Testis (tissue), 2 donors: Measurements from ENCODE around the gene MUC2.

Source experiments
- POLR2A ChIP-seq: fragments of 450-650 bp; IDR thresholded peaks from one replicate; pipeline ENCODE4 v1.6.1; 2017; ENCODE audit warnings: antibody characterized with exemption, mild to moderate bottlenecking, moderate library complexity
- TF ChIP-seq, protein P1 (sequence below), 3 experiments: fragments of 450-650 bp in 2 of 3; fragments of 200-600 bp in 1 of 3; sonication (generic) in 1 of 3; IDR thresholded peaks; one replicate each; pipeline ENCODE4 v1.5.1; 2016 to 2019; ENCODE audit warnings: antibody characterized with exemption in 3 of 3, mild to moderate bottlenecking in 2 of 3, moderate library complexity in 1 of 3

- TF ChIP-seq, protein P1, sequence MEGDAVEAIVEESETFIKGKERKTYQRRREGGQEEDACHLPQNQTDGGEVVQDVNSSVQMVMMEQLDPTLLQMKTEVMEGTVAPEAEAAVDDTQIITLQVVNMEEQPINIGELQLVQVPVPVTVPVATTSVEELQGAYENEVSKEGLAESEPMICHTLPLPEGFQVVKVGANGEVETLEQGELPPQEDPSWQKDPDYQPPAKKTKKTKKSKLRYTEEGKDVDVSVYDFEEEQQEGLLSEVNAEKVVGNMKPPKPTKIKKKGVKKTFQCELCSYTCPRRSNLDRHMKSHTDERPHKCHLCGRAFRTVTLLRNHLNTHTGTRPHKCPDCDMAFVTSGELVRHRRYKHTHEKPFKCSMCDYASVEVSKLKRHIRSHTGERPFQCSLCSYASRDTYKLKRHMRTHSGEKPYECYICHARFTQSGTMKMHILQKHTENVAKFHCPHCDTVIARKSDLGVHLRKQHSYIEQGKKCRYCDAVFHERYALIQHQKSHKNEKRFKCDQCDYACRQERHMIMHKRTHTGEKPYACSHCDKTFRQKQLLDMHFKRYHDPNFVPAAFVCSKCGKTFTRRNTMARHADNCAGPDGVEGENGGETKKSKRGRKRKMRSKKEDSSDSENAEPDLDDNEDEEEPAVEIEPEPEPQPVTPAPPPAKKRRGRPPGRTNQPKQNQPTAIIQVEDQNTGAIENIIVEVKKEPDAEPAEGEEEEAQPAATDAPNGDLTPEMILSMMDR (IDR thresholded peaks at IDR 0.05), result no peak
- no peak for TF ChIP-seq POLR2A
Measured at GRCh38 chr11:1026163-1026450, 48.6 kb upstream of the MUC2 start.
